SJCRH30 (cell line): ENCODE measurements around the gene SAP30. TPM values are rescaled to one million over a fixed set of nuclear protein-coding genes. Genes with fewer than 3 reads are reported as not detected.

Experiments used
- DNase-seq, 2 experiments: peaks; one replicate each; pipeline ENCODE4 v3.0.0-alpha.2; 2015 to 2020
- H3K27ac ChIP-seq: fragments of 250-450 bp; sonication (Bioruptor Pico); 2 replicates; pipeline ENCODE4 v1.5.1; 2020; ENCODE audit warnings: mild to moderate bottlenecking, moderate library complexity
- H3K27me3 ChIP-seq: fragments of 250-450 bp; sonication (Bioruptor Pico); 2 replicates; pipeline ENCODE4 v1.5.1; 2020; ENCODE audit warnings: mild to moderate bottlenecking, moderate library complexity
- H3K36me3 ChIP-seq: fragments of 250-450 bp; sonication (Bioruptor Pico); 2 replicates; pipeline ENCODE4 v1.5.1; 2020; ENCODE audit warnings: mild to moderate bottlenecking, moderate library complexity
- H3K4me1 ChIP-seq: fragments of 250-450 bp; sonication (Bioruptor Pico); 2 replicates; pipeline ENCODE4 v1.5.1; 2020; ENCODE audit warnings: mild to moderate bottlenecking, moderate library complexity
- H3K4me3 ChIP-seq: fragments of 250-450 bp; sonication (Bioruptor Pico); 2 replicates; pipeline ENCODE4 v1.5.1; 2020; ENCODE audit warnings: mild to moderate bottlenecking, moderate library complexity
- H3K9me3 ChIP-seq: fragments of 250-450 bp; sonication (Bioruptor Pico); replicated peaks from 2 replicates; pipeline ENCODE4 v1.5.1; 2020; ENCODE audit warnings: mild to moderate bottlenecking, moderate library complexity
- total RNA-seq: library from RNA; depleted of rRNA; stranded (reverse); fragments of >200 nt; shearing (Covaris generic); gene quantifications from 2 replicates; pipeline ENCODE4 v1.2.3, GENCODE V29; 2014; rRNA removed

The SAP30 gene
- total RNA-seq, 1 experiment from 2014 or later, result 30.6 TPM

- Histone ChIP-seq H3K4me1 (no peaks in the 10 kb centered on the region; the same call in 1 of the 2 replicates), H3K4me3 (peak overlapping the region; percentile 51), H3K27ac (peak overlapping the region; percentile 5; the same call in 1 of the 2 replicates), H3K36me3 (no peaks in the 10 kb centered on the region), H3K27me3 (no peaks in the 10 kb centered on the region), H3K9me3 (no peaks in the 10 kb centered on the region)
- peak; percentile 64 to 65 for DNase-seq
These were observed 45.3 kb downstream of the SAP30 start for GRCh38 chr4:173415885-173416653.

GRCh38 chr4:173417833-173418232 is 47.1 kb downstream of the SAP30 start:
- Histone ChIP-seq H3K4me1 (no peaks in the 10 kb centered on the region; the same call in 1 of the 2 replicates), H3K9me3 (no peaks in the 10 kb centered on the region), H3K4me3 (no peak overlapping the region), H3K27me3 (no peaks in the 10 kb centered on the region), H3K27ac (no peak overlapping the region), H3K36me3 (no peaks in the 10 kb centered on the region)
- DNase-seq, result no peak

- H3K36me3 ChIP-seq, result no peaks in the 10 kb centered on the region
- DNase-seq, result no peak
- no peaks in the 10 kb centered on the region for H3K9me3 ChIP-seq
- no peaks in the 10 kb centered on the region; the same call in 1 of the 2 replicates for H3K4me1 ChIP-seq
- H3K27me3 ChIP-seq, result no peaks in the 10 kb centered on the region
- no peak overlapping the region for H3K27ac ChIP-seq
- no peak overlapping the region for H3K4me3 ChIP-seq
These were observed 47.9 kb downstream of the SAP30 start for GRCh38 chr4:173418639-173419038.

- H3K27me3 ChIP-seq, result no peaks in the 10 kb centered on the region
- no peaks in the 10 kb centered on the region; the same call in 1 of the 2 replicates for H3K4me1 ChIP-seq
- H3K27ac ChIP-seq, result no peak overlapping the region
- DNase-seq, result peak in 1 of 2 experiments; percentile 32
- no peaks in the 10 kb centered on the region for H3K9me3 ChIP-seq
- no peaks in the 10 kb centered on the region for H3K36me3 ChIP-seq
- no peak overlapping the region for H3K4me3 ChIP-seq
These were observed 49.6 kb downstream of the SAP30 start for GRCh38 chr4:173420324-173420752.

GRCh38 chr4:173420801-173421200 is 50.0 kb downstream of the SAP30 start:
- no peak overlapping the region for H3K27ac ChIP-seq
- no peak overlapping the region for H3K4me3 ChIP-seq
- no peaks in the 10 kb centered on the region for H3K27me3 ChIP-seq
- no peak for DNase-seq
- no peaks in the 10 kb centered on the region for H3K9me3 ChIP-seq
- no peaks in the 10 kb centered on the region for H3K36me3 ChIP-seq
- no peaks in the 10 kb centered on the region for H3K4me1 ChIP-seq

GRCh38 chr4:173424899-173425805 is 54.4 kb downstream of the SAP30 start:
- H3K36me3 ChIP-seq, result no peaks in the 10 kb centered on the region
- H3K4me3 ChIP-seq, result no peak overlapping the region
- H3K9me3 ChIP-seq, result no peaks in the 10 kb centered on the region
- no peaks in the 10 kb centered on the region for H3K4me1 ChIP-seq
- no peak for DNase-seq
- no peaks in the 10 kb centered on the region for H3K27me3 ChIP-seq
- H3K27ac ChIP-seq, result no peak overlapping the region

- DNase-seq, result no peak
- H3K9me3 ChIP-seq, result no peaks in the 10 kb centered on the region
- no peak overlapping the region for H3K27ac ChIP-seq
- H3K36me3 ChIP-seq, result no peaks in the 10 kb centered on the region
- no peaks in the 10 kb centered on the region for H3K4me1 ChIP-seq
- H3K4me3 ChIP-seq, result no peak overlapping the region
- H3K27me3 ChIP-seq, result no peaks in the 10 kb centered on the region
These were observed 55.3 kb downstream of the SAP30 start for GRCh38 chr4:173426064-173426463.

Other genes with a start within 250 kb of the SAP30 start
- gene GALNT7, start 202.1 kb upstream of the SAP30 start, total RNA-seq, result 42.9 and 48.4 TPM in 2 replicates
- gene HMGB2, start 36.6 kb upstream of the SAP30 start, total RNA-seq, result 281 and 327 TPM in 2 replicates
- gene SCRG1, start 28.2 kb downstream of the SAP30 start, total RNA-seq, result not detected in 2 replicates
- 2.3 and 3.4 TPM in 2 replicates for gene HAND2, start 159.3 kb downstream of the SAP30 start, total RNA-seq